Right renal cortex interstitium (tissue), 3 donors: ENCODE results near the gene C20orf204. TPM values are rescaled to one million over a fixed set of nuclear protein-coding genes. Genes with fewer than 3 reads are reported as not detected.

Experiments
- DNase-seq, 3 donors: peaks; one replicate each; pipeline ENCODE4 v3.0.0-alpha.2; 2013; ENCODE audit warnings: low read depth in 3 of 3, low spot score in 2 of 3
- polyA plus RNA-seq, 3 donors: library from polyadenylated mRNA; unstranded; fragments of 120-200 nt; gene quantifications; one replicate each; pipeline ENCODE4 v1.2.1, GENCODE V29; 2013; ENCODE audit not compliant: insufficient read length in 3 of 3

C20orf204 gene
- polyA plus RNA-seq, 3 donors: 0.40 to 0.51 (median 0.43) TPM

GRCh38 chr20:64041040-64041780, 5.2 kb downstream of the C20orf204 start:
- DNase-seq: no peak

DNA sequence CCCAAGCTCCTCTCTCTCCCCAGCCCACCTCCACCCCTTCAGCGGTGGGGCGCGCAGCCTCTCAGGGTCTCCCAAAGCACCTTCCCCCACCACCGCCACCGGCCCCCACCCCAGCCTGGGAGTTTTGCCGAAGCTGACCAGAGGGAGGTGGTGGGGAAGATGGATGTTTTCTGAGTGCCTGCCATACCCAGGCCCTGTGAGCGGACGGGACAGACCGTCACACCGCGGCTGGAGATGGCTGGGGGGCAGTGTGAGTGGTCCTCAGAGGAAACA, 5.7 kb downstream of the C20orf204 start:
- no peak for DNase-seq

- DNase-seq: no peak
These were observed 6.2 kb downstream of the C20orf204 start for GRCh38 chr20:64042054-64042781.

DNA sequence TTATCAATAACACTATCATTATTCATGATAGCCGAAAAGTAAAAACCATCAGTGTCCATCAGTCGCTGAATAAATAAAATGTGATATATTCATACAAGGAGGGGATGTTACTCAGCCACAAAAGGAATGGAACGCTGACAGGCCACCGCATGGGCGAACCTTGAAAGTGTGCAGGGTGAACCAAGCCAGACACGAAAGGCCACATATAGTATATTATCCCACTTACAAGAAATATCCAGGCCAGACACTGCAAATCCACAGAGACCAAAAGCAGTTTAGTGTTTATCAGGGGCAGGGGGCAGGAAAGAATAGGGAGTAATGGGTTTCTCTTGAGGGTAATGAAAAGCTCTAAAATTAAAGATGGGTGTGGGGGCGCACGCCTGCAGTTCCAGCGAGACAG, 7.8 kb downstream of the C20orf204 start:
- DNase-seq: no peak

DNA sequence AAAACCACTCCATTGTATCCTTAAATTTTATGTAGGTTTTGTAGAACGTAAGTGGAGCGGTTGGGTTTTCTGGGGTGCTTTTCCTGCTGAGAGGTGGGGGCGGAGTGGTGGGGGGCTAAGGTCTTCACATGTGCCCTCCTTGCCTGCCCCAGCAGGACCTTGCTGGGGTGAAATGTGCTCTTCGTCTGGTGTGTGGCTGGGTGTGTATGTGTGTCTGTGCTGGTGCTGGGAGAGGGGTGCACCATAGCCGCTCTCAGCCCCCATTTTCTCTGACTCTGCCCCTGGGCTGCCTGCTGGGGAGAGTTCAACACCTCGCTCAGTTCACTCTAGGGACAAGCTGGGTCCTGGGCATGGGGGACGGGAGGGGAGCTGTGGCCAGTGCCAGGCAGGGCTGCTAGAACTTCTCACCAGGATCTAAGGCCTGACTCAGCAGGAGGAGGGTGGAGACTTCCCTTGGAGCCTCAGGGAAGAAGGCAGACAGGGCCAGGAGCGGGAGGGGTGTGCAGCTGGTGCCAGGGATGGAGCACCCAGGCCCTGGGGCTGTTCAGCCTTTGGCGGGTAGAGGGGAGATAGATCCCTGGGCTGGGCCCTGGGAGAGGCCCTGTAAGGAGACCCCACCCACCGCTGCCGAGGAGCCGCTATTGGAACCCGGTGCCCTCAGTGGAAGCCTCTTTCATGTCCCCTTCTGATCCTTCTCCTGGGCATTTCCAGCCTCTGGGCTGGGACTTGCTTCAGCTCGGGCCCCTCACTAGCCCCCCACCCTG, 8.7 kb downstream of the C20orf204 start:
- no peak for DNase-seq

GRCh38 chr20:64045346-64046011, 9.5 kb downstream of the C20orf204 start:
- DNase-seq: no peak

GRCh38 chr20:64047046-64047389, 11.0 kb downstream of the C20orf204 start:
- DNase-seq: no peak

DNA sequence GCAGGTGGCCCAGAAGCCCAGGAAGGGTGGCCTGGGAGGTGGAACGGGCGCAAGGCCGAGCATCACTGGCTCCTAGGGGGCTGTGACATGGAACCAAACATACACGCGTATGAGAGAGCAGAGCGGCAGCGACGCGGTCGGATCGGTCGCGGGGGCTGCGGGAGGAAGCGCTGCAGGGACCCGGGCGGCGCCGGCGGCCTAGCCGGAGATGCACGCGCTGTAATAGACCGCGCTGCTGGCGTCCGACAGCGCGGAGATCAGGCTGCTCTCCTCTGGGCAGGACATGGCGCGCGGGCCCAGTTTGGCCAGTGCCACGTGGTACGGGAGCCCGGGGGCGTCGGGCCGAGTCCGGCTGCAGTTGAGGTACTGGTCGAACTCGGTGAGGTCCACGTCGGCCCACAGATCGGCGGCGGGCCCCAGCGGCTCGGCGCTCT, 12.0 kb downstream of the C20orf204 start:
- DNase-seq: no peak

- no peak for DNase-seq
These were observed 12.5 kb downstream of the C20orf204 start for GRCh38 chr20:64048402-64049044.

DNA sequence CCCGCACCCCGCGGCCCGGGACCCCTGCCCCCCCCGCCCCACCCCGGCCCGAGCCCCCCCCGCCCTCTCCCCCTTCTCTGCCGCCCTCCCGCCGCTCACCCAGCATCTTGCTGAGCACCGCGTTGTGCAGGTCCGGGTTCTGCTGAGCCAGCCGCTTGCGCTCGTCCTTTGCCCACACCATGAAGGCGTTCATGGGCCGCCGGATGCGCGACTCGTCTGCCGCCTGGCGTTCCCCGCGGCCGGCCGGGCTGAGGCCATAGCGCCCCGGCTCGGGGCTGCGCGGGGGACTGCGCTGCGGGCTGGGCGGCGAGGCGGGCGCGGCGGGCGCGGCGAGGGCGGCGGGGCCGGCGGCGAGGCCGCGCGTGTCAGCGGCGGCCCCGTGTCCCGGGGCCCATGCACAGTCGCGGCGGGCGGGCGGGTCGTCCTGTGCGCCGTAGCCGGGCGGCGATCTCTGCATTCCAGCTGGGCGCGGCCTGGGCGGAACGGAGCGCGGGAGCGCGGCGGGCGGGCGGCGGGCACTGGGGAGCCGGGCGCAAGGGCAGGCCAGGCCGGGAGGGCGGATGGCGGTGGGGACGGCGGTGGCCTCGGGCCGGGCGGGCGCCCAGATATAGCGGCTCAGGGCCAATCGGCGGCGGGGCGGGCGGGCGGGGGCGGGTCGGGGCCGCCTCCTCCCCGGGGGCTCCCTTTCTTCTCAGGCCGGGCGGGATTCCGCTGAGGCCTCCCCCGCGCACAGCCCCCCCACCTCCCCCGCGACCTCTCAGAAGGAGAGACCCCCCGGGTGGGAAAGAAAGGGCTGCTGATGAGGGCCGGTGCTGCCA, 13.3 kb downstream of the C20orf204 start, which contains the start of gene SOX18:
SOX18 (minus strand) TSS at position 580 of the 818 bp plus-strand sequence; CDS start at position 457, 123 bp downstream.
- no peak for DNase-seq

DNA sequence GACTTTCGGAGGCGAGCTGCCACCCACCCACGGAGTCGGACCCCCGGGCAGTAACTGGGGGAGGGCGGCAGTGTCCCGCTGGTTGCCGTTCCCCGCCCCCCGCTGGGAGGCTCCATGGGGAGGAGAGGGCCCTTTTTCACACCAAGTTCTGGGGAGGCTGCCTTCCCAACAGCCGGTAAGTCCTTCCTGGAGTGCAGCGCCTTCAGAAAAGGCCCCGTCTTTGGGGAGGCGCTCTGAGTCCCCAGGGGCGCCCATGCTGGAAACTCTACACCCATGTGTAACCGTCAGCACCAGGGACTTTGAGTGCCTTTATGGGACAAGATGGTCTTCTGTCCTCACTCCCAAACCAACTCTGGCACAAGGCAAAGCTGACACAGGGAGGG, 13.9 kb downstream of the C20orf204 start:
- no peak for DNase-seq

DNA sequence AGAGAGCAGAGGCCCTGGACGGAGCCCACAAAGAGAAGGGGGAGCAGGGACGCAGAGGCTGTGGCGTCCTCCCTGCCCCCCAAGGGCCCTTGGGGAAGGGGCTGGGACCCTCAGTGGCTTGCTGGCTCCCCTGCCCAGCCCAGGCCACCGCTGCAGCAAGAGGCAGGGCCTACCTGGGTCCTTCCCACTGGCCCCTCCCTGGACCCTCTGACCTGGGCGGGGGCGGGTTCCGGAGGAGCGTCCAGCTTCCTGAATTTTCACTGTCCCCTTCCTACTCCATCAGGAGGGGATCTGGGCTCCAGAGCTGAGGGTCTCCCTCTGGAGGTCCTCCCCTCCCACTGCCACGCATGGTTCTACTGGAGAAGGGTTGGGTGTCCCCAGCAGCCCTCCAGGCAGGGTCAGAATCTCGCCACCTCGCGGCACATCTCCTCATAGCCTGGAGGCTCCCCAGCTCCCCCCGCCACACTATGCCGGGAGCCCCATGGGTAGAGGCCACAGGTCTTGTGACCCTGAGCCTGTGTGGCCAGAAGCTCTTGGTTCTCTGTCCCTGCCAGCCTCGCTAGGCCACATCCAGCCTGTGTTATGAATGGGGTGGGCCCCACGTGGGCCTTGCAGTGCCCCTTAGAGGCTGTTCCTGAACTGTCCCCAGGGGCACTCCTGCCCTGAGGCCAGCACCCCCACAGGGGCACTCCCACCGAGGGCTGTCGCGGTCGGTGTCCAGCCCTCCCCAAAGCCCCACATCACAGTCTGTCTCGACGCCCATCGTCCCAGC, 14.5 kb downstream of the C20orf204 start:
- no peak for DNase-seq

DNA sequence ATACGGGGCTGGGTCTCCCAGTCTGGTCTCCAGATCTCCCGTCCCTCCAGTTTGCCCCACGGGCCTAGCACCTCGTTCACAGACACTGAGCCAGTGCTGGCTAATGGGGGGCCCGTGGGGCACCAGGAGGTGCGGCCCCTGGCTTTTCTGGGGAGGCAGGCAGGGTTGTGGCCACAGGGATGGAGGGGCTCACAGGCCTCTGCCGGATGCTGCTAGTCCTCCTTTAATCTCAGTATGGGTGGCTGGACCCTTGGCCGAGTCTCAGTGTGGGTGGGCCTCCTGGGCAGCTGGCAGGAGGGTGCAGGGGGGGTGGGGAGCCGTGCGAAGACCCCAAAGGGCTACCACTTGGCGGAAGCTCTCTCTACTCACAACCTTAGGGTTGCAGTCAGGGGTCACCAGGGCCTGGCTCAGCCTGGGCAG, 15.1 kb downstream of the C20orf204 start:
- DNase-seq: no peak

GRCh38 chr20:64051561-64052325, 15.8 kb downstream of the C20orf204 start:
- no peak for DNase-seq

GRCh38 chr20:64052326-64052722, 16.3 kb downstream of the C20orf204 start:
- no peak for DNase-seq

DNA sequence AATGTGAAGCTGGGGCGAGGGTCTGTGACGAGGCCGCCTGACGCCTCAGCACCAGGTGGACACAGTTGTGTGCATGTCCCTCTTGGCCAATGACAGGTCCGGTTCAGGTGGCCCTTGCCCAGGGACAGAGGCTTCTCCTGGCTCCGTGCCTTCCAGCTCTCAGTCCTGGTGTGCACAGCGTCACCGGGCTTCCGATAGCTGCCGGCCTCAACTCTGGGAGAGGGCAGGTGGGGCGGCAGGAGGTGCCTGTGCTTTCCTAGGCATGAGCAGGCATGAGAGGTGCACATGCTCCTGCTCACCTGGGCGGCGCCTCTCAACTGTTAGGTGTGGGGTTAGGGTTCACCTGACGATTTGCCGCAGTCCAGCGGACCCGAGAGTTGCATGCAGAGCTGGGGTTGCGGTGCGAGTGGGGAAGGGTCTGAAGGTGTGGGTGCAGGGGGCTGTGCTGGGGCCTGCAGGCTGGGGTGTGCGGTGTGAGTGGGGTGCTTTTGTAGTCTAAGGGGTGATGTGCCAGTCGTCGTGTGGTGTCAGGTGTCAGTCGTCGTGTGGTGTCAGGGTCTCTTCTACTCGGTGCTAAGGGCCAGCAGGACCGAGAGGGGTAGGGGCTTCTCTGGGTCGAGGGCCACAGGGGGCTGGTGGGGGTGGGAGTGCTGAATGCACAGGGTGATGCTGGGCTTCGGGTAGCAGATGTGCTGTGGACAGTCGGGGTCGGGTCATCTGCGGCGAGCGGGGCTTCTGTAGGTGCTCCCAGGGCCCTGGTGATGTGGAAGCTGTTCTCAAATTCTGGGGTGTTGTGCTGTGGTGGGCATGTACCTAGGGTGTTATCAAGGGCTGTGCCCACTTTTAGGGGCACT, 17.2 kb downstream of the C20orf204 start:
- no peak for DNase-seq
